ENCODE measurements around the gene CCR7. TPM values are rescaled to one million over a fixed set of nuclear protein-coding genes. Genes with fewer than 3 reads are reported as not detected.

The CCR7 gene
- total and polyA plus RNA-seq, 7 donors: 0.08 to 0.24 (median 0.20) TPM; not detected in 1

- no peak for TF ChIP-seq CTCF (IDR thresholded peaks at IDR 0.05)
- Histone ChIP-seq H3K4me3 (no peak overlapping the region), H3K9me3 (no peaks in the 10 kb centered on the region), H3K27ac (no peak overlapping the region), H3K27me3 (ENCODE audit: insufficient read depth in 3 of 3, low read length in 2 of 3) (peaks cover 0 to 14% (median 3%) of the 10 kb centered on the region in 3 donors), H3K36me3 (ENCODE audit: insufficient read depth in 1 of 2, low read depth in 1 of 2) (no peaks in the 10 kb centered on the region), H3K4me1 (no peaks in the 10 kb centered on the region)
- WGBS, 3 donors: 58 to 64% (median 64%) methylated on average over 7 of the region's 7 CpGs
- intact Hi-C loops (cut with DNase I): no loop called here
- no peak for ATAC-seq
- no peak for DNase-seq
Observed at GRCh38 chr17:40611840-40612474, 46.7 kb upstream of the CCR7 start.

GRCh38 chr17:40610359-40610758 lies 45.1 kb upstream of the CCR7 start:
- no peak overlapping the region for H3K4me3 ChIP-seq
- 64 to 73% (median 65%) methylated on average over 2 of the region's 2 CpGs for WGBS, 3 donors
- peaks cover 0 to 9% (median 0%) of the 10 kb centered on the region in 3 donors for H3K27me3 ChIP-seq (ENCODE audit: insufficient read depth in 3 of 3, low read length in 2 of 3)
- H3K36me3 ChIP-seq (ENCODE audit: insufficient read depth in 1 of 2, low read depth in 1 of 2): no peaks in the 10 kb centered on the region
- H3K9me3 ChIP-seq: no peaks in the 10 kb centered on the region
- DNase-seq (no peak), ATAC-seq (no peak)
- no peaks in the 10 kb centered on the region for H3K4me1 ChIP-seq
- no peak overlapping the region for H3K27ac ChIP-seq
- no peak for TF ChIP-seq CTCF (IDR thresholded peaks at IDR 0.05)
- intact Hi-C loops (cut with DNase I): no loop called here

GRCh38 chr17:40608061-40608581 lies 42.8 kb upstream of the CCR7 start:
- no peak overlapping the region for H3K27ac ChIP-seq
- DNase-seq (no peak), ATAC-seq (no peak)
- no peak overlapping the region for H3K4me3 ChIP-seq
- intact Hi-C loops (cut with DNase I): no loop called here
- no peaks in the 10 kb centered on the region for H3K36me3 ChIP-seq (ENCODE audit: insufficient read depth in 1 of 2, low read depth in 1 of 2)
- H3K4me1 ChIP-seq: no peaks in the 10 kb centered on the region
- TF ChIP-seq CTCF (IDR thresholded peaks at IDR 0.05): no peak
- 71 to 79% (median 75%) methylated on average over 6 of the region's 6 CpGs for WGBS, 3 donors
- no peaks in the 10 kb centered on the region for H3K27me3 ChIP-seq (ENCODE audit: insufficient read depth in 3 of 3, low read length in 2 of 3)
- no peaks in the 10 kb centered on the region for H3K9me3 ChIP-seq

- intact Hi-C loops (cut with DNase I): no loop called here
- no peak overlapping the region for H3K4me3 ChIP-seq
- DNase-seq (no peak), ATAC-seq (no peak)
- no peaks in the 10 kb centered on the region for H3K36me3 ChIP-seq (ENCODE audit: insufficient read depth in 1 of 2, low read depth in 1 of 2)
- no peaks in the 10 kb centered on the region for H3K9me3 ChIP-seq
- H3K27ac ChIP-seq: no peak overlapping the region
- no peak for TF ChIP-seq CTCF (IDR thresholded peaks at IDR 0.05)
- no peaks in the 10 kb centered on the region for H3K4me1 ChIP-seq
- H3K27me3 ChIP-seq (ENCODE audit: insufficient read depth in 3 of 3, low read length in 2 of 3): no peaks in the 10 kb centered on the region
- 58 to 59% (median 59%) methylated on average over 5 of the region's 5 CpGs for WGBS, 3 donors
Observed at GRCh38 chr17:40607641-40608040, 42.4 kb upstream of the CCR7 start.
